ENCODE data around the gene TNN.
"Not testable (repeated sequence)": the region's sequence is repeated elsewhere in the genome, so short reads cannot be mapped to it uniquely, and the experiment has no call there.

Gene TNN

DNA sequence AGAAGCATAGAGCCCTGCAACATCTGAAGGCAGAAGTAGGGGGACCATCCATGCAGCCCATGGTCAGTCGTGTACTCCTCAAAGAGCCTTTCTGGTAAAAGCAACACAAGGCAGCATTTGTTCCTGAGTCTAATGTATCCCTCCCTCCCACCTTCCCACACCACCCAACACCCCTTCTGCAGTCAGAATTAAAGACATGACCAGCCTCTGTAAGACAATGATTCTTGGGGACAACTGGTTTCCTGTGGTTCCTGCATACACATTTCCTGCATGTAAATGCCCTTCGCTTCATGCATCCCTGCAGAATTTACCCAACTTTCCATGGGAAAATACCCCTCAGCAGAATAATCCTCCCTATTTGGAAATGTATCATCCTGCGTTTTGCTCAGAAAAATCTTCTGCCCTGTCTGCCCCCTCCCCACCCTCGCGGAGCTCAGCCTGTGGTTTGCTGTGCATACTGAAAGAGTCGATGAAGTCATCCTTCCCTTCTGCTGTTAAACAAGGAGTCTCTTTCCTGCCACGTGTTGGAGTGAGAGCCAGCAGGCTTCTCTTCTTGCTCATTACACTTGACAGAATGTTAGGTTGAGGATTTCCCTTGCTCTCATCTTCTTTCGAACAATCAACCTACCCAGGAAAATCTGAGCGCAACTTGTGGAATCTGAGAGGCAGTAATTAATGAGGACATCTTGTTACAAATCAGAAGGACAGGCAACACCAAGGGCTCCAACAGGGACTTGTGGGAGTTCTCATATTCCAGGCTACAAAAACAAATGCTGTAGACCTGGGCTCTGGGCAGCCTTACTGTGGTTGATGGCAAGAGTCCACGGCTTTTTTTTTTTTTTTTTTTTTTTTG is 4.7 kb downstream of the TNN start:
- DNase-seq (ENCODE audit: low read depth), result no peak

DNA sequence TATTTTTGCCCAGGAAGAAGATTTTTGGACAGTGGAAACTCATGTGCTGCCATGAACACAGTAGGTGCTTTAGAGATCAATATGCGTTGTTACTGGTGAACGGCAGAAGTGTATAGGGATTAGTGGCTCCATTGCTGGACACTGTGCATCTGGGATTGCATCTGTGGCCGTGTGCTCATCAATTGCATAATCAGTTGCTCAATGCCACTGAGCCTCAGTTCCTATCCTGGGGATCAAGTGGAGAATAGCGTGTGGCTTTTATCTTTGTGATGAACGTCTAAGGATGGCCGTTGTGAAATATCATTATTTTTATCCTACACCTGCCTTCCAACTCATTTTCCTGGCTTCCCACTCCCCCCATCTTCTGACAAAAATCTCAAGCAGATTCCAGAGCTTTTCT is 5.4 kb downstream of the TNN start:
- DNase-seq (ENCODE audit: low read depth), result no peak

DNA sequence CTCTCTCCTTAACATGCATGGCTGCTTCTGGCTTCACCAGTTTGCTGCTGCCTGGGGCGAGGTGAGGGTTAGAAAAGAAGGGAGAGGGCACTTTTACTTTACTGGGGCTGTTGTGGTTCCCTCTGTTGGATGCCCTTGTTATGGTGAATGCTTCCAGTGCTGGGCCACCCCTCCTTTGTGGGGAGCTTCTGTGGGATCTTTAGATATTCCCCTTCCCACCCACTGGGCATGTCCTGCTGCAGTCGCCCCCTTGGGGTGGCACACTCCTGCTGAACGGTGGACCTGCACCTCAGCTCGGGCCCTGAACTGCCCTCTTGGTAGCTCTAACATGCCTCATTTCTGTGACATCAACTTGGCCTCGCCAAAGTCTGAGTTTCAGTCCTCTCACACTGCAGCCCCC is 6.0 kb downstream of the TNN start:
- DNase-seq (ENCODE audit: low read depth), result no peak

GRCh38 chr1:175075572-175076568 is 8.2 kb downstream of the TNN start:
- DNase-seq (ENCODE audit: low read depth), result no peak

- no peak for DNase-seq (ENCODE audit: low read depth)
These were observed 9.9 kb downstream of the TNN start for GRCh38 chr1:175077356-175078030.

DNA sequence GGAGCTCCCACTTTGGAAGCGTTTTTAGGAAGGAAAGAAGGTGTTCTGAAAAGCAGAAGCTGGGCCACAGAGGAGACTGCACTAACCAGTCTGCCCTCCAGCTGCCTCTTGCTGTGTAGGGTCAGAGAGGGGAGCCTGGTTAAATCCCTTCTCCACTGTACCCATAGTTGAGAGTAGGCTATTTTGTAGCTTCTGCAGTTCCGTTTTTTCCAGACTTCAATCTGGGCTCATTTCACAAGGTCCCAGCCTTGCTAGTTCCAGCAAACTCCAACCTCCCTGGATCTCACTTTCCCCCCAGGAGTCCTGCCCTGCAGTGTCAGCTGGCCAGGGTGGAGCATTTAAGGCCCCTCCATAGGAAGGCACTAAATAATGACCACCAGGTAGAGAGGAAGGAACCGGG is 11.0 kb downstream of the TNN start:
- no peak for DNase-seq (ENCODE audit: low read depth)

DNA sequence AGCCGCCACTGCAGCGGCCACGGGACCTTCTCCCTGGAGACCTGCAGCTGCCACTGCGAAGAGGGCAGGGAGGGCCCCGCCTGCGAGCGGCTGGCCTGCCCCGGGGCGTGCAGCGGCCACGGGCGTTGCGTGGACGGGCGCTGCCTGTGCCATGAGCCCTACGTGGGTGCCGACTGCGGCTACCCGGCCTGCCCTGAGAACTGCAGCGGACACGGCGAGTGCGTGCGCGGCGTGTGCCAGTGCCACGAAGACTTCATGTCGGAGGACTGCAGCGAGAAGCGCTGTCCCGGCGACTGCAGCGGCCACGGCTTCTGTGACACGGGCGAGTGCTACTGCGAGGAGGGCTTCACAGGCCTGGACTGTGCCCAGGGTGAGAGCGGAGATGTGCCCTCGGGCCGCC is 11.7 kb downstream of the TNN start:
- DNase-seq (ENCODE audit: low read depth), result no peak

GRCh38 chr1:175080030-175080429 is 12.4 kb downstream of the TNN start:
- DNase-seq (ENCODE audit: low read depth), result no peak

DNA sequence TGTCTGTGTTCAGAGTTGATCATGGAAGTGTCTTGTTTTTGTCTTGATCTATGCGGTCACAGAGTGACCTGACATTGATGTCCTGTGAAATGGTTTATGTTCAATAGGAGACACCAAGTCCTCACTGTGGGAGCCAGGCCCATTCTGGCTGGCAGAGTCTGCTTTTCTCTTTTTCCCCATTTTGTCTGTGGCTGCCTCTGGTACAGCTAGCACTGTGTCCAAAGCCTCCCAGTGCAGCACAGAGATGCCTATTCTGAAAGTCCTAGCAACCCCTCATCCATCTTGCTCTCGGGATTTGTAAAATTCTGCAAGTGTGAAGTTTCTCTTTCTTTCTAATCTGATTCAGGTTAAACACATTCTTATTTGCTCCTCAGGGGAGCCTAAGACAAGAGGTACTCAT is 14.3 kb downstream of the TNN start:
- DNase-seq (ENCODE audit: low read depth), result no peak

DNA sequence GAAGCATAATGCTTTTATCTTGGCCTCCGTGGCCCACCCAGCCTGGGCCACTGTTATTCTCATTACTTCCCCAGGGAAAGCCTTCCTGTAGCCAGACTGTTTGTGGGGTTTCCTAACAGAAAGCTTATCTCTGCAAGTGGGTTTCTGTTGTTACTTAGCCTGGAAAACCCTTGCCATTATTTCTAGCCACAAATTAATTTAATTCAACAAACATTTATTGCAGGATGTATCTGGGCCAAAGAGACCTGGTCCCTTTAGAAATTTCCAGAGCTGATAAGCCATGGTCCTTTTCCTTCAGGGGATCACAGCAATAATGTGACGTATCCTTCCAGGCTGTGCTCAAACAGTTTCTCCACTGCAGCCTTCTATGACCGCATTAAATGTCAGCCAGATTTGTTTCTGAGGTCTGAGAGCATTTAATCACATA is 20.9 kb downstream of the TNN start:
- no peak for DNase-seq (ENCODE audit: low read depth)

- DNase-seq (ENCODE audit: low read depth), result no peak
These were observed 21.6 kb downstream of the TNN start for GRCh38 chr1:175089136-175089718.

DNA sequence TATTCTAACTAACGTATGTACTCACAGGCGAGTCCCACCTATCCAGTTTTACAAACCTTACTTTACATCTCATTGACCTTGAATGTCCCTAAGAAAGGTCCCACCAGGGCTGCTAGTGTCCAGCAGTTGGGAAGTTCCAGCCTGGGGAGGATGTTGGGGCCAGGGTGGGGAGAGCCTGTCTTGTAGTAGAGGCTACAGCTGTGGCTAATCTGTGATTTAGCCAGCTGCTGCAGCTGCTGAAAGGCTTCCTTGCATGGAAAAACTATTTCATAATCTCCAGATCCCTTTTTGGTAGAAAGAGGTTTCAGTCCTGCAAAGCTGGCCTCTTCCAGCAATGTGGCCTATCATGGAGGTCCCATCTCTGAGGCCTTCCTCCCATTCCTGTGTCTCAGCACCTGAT is 23.1 kb downstream of the TNN start:
- no peak for DNase-seq (ENCODE audit: low read depth)

GRCh38 chr1:175094626-175095025 is 27.0 kb downstream of the TNN start:
- no peak for DNase-seq (ENCODE audit: low read depth)

DNA sequence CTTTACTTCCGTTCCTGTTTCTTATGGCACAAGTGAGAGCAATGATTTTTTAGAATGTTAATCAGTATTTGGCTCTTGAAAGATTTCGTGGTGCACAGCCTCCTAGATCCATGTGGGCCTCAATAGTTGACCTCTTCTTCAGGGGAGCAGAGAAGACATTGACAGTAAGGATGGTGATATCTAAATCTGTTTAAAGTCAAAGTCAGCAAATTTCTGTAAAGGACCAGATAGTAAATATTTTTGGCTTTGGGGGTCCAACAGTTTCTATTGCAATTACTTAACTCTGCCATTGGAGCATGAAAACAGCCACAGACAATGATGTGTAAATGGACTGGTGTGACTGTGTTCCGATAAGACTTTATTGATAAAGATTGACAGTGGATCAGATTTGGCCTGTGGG is 27.4 kb downstream of the TNN start:
- DNase-seq (ENCODE audit: low read depth), result no peak

- DNase-seq (ENCODE audit: low read depth), result no peak
These were observed 28.5 kb downstream of the TNN start for GRCh38 chr1:175095978-175096607.

DNA sequence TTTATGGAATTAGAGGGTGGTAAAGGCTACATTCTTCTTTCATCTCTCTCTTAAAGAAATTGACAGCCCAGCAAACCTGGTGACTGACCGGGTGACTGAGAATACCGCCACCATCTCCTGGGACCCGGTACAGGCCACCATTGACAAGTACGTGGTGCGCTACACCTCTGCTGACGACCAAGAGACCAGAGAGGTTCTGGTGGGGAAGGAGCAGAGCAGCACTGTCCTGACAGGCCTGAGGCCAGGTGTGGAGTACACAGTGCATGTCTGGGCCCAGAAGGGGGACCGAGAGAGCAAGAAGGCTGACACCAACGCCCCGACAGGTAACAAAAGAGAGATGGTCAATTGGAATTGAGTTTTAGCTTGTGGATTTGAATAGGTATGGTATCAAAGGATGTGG is 29.7 kb downstream of the TNN start:
- no peak for DNase-seq (ENCODE audit: low read depth)

DNA sequence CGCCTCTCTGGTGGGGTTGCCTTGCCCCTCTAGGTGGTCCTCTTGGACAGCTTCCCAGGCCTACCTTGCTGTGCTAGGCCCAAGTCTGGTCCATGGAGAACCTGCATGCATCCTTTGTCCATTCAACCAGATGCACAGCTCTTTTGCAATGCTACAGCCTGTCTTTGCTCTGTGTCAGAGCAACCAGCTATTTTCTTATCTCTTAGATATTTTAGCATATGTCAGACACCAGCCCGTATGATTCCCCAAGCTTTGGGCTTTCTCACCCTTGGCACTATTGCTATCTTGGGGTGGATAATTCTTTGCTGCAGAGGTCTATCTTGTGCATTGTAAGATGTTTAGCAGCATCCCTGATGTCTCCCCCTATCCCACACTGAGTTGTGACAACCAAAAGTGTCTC is 32.3 kb downstream of the TNN start:
- no peak for DNase-seq (ENCODE audit: low read depth)

DNA sequence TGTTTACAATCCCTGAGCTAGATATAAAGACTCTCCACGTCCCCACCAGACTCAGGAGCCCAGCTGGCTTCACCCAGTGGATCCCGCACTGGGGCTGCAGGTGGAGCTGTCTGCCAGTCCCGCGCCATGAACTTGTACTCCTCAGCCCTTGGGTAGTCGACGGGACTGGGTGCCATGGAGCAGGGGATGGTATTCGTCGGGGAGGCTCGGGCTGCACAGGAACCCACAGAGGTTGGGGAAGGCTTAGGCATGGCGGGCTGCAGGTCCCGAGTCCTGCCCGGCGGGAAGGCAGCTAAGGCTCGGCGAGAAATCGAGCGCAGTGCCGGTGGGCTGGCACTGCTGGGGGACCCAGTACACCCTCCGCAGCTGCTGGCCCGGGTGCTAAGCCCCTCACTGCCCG is 34.5 kb downstream of the TNN start:
- DNase-seq (ENCODE audit: low read depth), result not testable (repeated sequence)

DNA sequence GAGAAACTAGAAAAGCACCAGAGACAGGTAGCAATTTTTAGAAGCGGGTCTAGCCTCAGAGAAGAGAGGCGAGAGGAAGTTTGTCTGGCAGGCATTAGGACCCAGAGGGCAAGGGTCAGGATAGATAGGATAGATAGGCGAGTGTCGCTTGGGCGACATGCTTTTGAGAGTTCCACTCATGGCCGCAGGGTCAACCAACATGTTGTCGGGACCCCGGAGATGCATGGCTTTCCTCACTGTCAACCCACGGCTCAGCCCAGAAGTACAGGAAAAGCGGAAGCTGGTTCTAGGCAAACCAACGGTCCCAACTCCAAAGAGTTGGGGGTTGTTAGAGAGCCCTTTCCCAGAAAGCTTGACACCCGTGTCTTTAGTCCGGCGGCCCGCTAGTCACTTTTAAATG is 38.9 kb downstream of the TNN start:
- not testable (repeated sequence) for DNase-seq (ENCODE audit: low read depth)

GRCh38 chr1:175108331-175108820 is 40.7 kb downstream of the TNN start:
- DNase-seq (ENCODE audit: low read depth), result not testable (repeated sequence)

DNA sequence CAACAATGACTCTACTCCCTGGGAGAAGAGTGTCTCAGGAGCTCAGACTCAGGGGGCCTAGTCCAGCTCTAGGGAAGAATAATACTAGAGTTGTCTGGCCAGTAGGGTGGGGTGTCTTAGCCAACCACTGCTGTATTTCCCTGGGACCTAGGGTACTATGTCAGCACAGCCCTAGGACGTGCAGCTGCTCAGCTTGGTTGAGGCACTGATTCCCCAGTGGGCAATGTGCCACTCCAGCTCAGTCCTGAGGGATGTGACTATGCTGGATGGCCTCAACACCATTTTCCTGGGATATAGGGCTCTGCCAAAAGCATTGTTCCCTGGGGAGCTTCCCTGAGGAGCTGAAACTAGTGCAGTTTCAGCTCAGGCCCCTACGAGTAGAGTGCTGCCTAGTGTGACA is 47.4 kb downstream of the TNN start:
- DNase-seq (ENCODE audit: low read depth), result no peak
